Uterus (tissue), 2 donors: ENCODE measurements around the gene IPO11.

Experiments
- POLR2A ChIP-seq, 2 donors: fragments of 450-650 bp; IDR thresholded peaks; one replicate each; pipeline ENCODE4 v1.6.1; 2016; ENCODE audit warnings: antibody characterized with exemption in 2 of 2, mild to moderate bottlenecking in 1 of 2, moderate library complexity in 1 of 2
- TF ChIP-seq, protein P1 (sequence below), 4 experiments: fragments of 200-600 bp in 2 of 4; fragments of 450-650 bp in 2 of 4; sonication (generic) in 2 of 4; IDR thresholded peaks; one replicate each; pipeline ENCODE4 v1.5.1; 2016 to 2019; ENCODE audit warnings: antibody characterized with exemption in 4 of 4, mild to moderate bottlenecking in 2 of 4, moderate library complexity in 1 of 4

GRCh38 chr5:62623271-62623670, 210.7 kb downstream of the IPO11 start:
- TF ChIP-seq, protein P1, sequence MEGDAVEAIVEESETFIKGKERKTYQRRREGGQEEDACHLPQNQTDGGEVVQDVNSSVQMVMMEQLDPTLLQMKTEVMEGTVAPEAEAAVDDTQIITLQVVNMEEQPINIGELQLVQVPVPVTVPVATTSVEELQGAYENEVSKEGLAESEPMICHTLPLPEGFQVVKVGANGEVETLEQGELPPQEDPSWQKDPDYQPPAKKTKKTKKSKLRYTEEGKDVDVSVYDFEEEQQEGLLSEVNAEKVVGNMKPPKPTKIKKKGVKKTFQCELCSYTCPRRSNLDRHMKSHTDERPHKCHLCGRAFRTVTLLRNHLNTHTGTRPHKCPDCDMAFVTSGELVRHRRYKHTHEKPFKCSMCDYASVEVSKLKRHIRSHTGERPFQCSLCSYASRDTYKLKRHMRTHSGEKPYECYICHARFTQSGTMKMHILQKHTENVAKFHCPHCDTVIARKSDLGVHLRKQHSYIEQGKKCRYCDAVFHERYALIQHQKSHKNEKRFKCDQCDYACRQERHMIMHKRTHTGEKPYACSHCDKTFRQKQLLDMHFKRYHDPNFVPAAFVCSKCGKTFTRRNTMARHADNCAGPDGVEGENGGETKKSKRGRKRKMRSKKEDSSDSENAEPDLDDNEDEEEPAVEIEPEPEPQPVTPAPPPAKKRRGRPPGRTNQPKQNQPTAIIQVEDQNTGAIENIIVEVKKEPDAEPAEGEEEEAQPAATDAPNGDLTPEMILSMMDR (IDR thresholded peaks at IDR 0.05) = no peak
- TF ChIP-seq POLR2A (IDR thresholded peaks at IDR 0.05) = no peak
